H9 (cell line): ENCODE results near the gene RORB. TPM values are rescaled to one million over a fixed set of nuclear protein-coding genes. Genes with fewer than 3 reads are reported as not detected.

ENCODE experiments used
- DNase-seq: peaks from one replicate; pipeline ENCODE4 v3.0.0-alpha.2; 2017
- H2AFZ ChIP-seq: one replicate; pipeline ENCODE4 v1.6.1; 2013; ENCODE audit warnings: mild to moderate bottlenecking, low read length, control low read depth, moderate library complexity
- H2AK5ac ChIP-seq: 2 replicates; pipeline ENCODE4 v1.6.1; 2013; ENCODE audit warnings: low read length, control low read depth, mixed read lengths; ENCODE audit not compliant: insufficient read length
- H2BK120ac ChIP-seq: one replicate; pipeline ENCODE4 v1.6.1; 2013; ENCODE audit warnings: low read depth, mild to moderate bottlenecking, low read length, control low read depth, inconsistent platforms; ENCODE audit not compliant: poor library complexity, severe bottlenecking
- H2BK12ac ChIP-seq: 2 replicates; pipeline ENCODE4 v1.6.1; 2013; ENCODE audit warnings: low read length, control low read depth, mixed read lengths, low read depth; ENCODE audit not compliant: insufficient read length
- H2BK15ac ChIP-seq: 2 replicates; pipeline ENCODE4 v1.6.1; 2013; ENCODE audit warnings: low read depth, low read length, control low read depth
- H2BK20ac ChIP-seq: one replicate; pipeline ENCODE4 v1.6.1; 2013; ENCODE audit warnings: low read depth, mild to moderate bottlenecking, low read length, control low read depth, inconsistent platforms; ENCODE audit not compliant: poor library complexity, severe bottlenecking
- H2BK5ac ChIP-seq: 2 replicates; pipeline ENCODE4 v1.6.1; 2013; ENCODE audit warnings: low read length, control low read depth, mixed read lengths; ENCODE audit not compliant: insufficient read length
- H3K14ac ChIP-seq: 2 replicates; pipeline ENCODE4 v1.6.1; 2013; ENCODE audit warnings: low read length, control low read depth; ENCODE audit not compliant: insufficient read depth
- H3K18ac ChIP-seq: 2 replicates; pipeline ENCODE4 v1.6.1; 2013; ENCODE audit warnings: low read depth, mild to moderate bottlenecking, mixed read lengths, low read length, control low read depth; ENCODE audit not compliant: insufficient read length
- H3K23ac ChIP-seq: 2 replicates; pipeline ENCODE4 v1.6.1; 2013; ENCODE audit warnings: low read length, control low read depth, mixed read lengths, low read depth; ENCODE audit not compliant: insufficient read length
- H3K23me2 ChIP-seq: 2 replicates; pipeline ENCODE4 v1.6.1; 2013; ENCODE audit warnings: low read depth, mild to moderate bottlenecking, mixed read lengths, low read length, control low read depth; ENCODE audit not compliant: insufficient read length, poor library complexity, severe bottlenecking
- H3K27ac ChIP-seq: 2 replicates; pipeline ENCODE4 v1.5.1; 2013; ENCODE audit warnings: low read length, control low read depth, mixed read lengths, low read depth; ENCODE audit not compliant: insufficient read length
- H3K27me3 ChIP-seq: 2 replicates; pipeline ENCODE4 v1.6.1; 2013; ENCODE audit warnings: low read length, control low read depth, inconsistent platforms; ENCODE audit not compliant: insufficient read depth
- H3K4ac ChIP-seq: 2 replicates; pipeline ENCODE4 v1.6.1; 2013; ENCODE audit warnings: low read depth, mild to moderate bottlenecking, control low read depth, inconsistent platforms, low read length, moderate library complexity
- H3K4me1 ChIP-seq: 2 replicates; pipeline ENCODE4 v1.6.1; 2013; ENCODE audit warnings: low read length, control low read depth, inconsistent platforms; ENCODE audit not compliant: insufficient read depth
- H3K4me2 ChIP-seq: 2 replicates; pipeline ENCODE4 v1.6.1; 2013; ENCODE audit warnings: low read length, control low read depth, mixed read lengths; ENCODE audit not compliant: insufficient read length, insufficient read depth
- H3K56ac ChIP-seq: 2 replicates; pipeline ENCODE4 v1.6.1; 2013; ENCODE audit warnings: low read depth, mild to moderate bottlenecking, mixed read lengths, low read length, control low read depth; ENCODE audit not compliant: insufficient read length
- H3K79me1 ChIP-seq: 2 replicates; pipeline ENCODE4 v1.6.1; 2013; ENCODE audit warnings: low read depth, mild to moderate bottlenecking, moderate library complexity, low read length, control low read depth, inconsistent platforms; ENCODE audit not compliant: insufficient read depth, poor library complexity, severe bottlenecking
- H3K79me2 ChIP-seq: 2 replicates; pipeline ENCODE4 v1.6.1; 2013; ENCODE audit warnings: low read length, control low read depth, inconsistent platforms; ENCODE audit not compliant: insufficient read depth
- H3K9ac ChIP-seq: 2 replicates; pipeline ENCODE4 v1.6.1; 2013; ENCODE audit warnings: low read length, control low read depth, mixed read lengths; ENCODE audit not compliant: insufficient read length; ENCODE audit errors: extremely low read depth
- H3K9me3 ChIP-seq: one replicate; pipeline ENCODE4 v1.6.1; 2013; ENCODE audit warnings: low read depth, low read length, inconsistent platforms; ENCODE audit not compliant: control insufficient read depth
- H3T11ph ChIP-seq: one replicate; pipeline ENCODE4 v1.6.1; 2013; ENCODE audit warnings: mild to moderate bottlenecking, low read length, control low read depth, inconsistent platforms
- H4K20me1 ChIP-seq: one replicate; pipeline ENCODE4 v1.6.1; 2013; ENCODE audit not compliant: control insufficient read depth, insufficient read length, insufficient read depth
- H4K5ac ChIP-seq: 2 replicates; pipeline ENCODE4 v1.6.1; 2013; ENCODE audit warnings: low read depth, mild to moderate bottlenecking, mixed read lengths, low read length, control low read depth; ENCODE audit not compliant: insufficient read length
- H4K8ac ChIP-seq: replicated peaks from 2 replicates; pipeline ENCODE4 v1.6.1; 2013; ENCODE audit warnings: low read length, control low read depth, mixed read lengths, low read depth; ENCODE audit not compliant: insufficient read length
- H4K91ac ChIP-seq: 2 replicates; pipeline ENCODE4 v1.6.1; 2013; ENCODE audit warnings: low read depth, mild to moderate bottlenecking, moderate library complexity, mixed read lengths, low read length, control low read depth; ENCODE audit not compliant: insufficient read length
- H3K27ac Mint-ChIP-seq, 3 experiments: 2 replicates in 2 of 3; 3 replicates in 1 of 3; pipeline ENCODE4 v1.8.0; 2020 to 2021; ENCODE audit warnings: mixed read lengths in 3 of 3, mild to moderate bottlenecking in 1 of 3, moderate library complexity in 1 of 3
- H3K27me3 Mint-ChIP-seq: 2 replicates; pipeline ENCODE4 v1.8.0; 2021; ENCODE audit warnings: low read depth, mild to moderate bottlenecking, moderate library complexity, mixed read lengths
- H3K36me3 Mint-ChIP-seq, 3 experiments: 2 replicates in 2 of 3; 3 replicates in 1 of 3; pipeline ENCODE4 v1.8.0; 2020 to 2021; ENCODE audit warnings: low read depth in 3 of 3, mixed read lengths in 3 of 3; ENCODE audit not compliant: insufficient read depth in 1 of 3
- H3K4me1 Mint-ChIP-seq, 2 experiments: 2 replicates each; pipeline ENCODE4 v1.8.0; 2020; ENCODE audit warnings: mixed read lengths in 2 of 2
- H3K4me3 Mint-ChIP-seq, 2 experiments: 2 replicates in 1 of 2; 3 replicates in 1 of 2; pipeline ENCODE4 v1.8.0; 2020 to 2021; ENCODE audit warnings: mild to moderate bottlenecking in 2 of 2, mixed read lengths in 2 of 2, moderate library complexity in 1 of 2
- H3K9me3 Mint-ChIP-seq, 2 experiments: 2 replicates in 1 of 2; 3 replicates in 1 of 2; pipeline ENCODE4 v1.8.0; 2020; ENCODE audit warnings: mild to moderate bottlenecking in 2 of 2, mixed read lengths in 2 of 2, moderate library complexity in 1 of 2
- WGBS: extraction: QIAGEN DNeasy Blood & Tissue Kit; methylation state at CpG from one replicate; pipeline ENCODE4 v1.1.7; 2013; ENCODE audit warnings: missing lambda C conversion rate, low lambda C conversion rate, mixed read lengths; ENCODE audit not compliant: insufficient read length; ENCODE audit errors: extremely low coverage; 5-methylcytosine and 5-hydroxymethylcytosine counted together
- total RNA-seq: library from RNA; stranded (reverse); gene quantifications from 2 replicates; pipeline ENCODE4 v1.2.1, GENCODE V29; 2021
- TF ChIP-seq, protein P1 (sequence below): fragments of 200-600 bp; sonication (generic); conservative IDR thresholded peaks from 3 replicates; pipeline ENCODE4 v1.8.0; 2021; ENCODE audit warnings: antibody characterized with exemption, mild to moderate bottlenecking

RORB gene
- total RNA-seq, 1 experiment from 2014 or later: 0.31 TPM

- WGBS: no CpG with 5 or more reads among the region's 4 CpGs
- TF ChIP-seq, protein P1, sequence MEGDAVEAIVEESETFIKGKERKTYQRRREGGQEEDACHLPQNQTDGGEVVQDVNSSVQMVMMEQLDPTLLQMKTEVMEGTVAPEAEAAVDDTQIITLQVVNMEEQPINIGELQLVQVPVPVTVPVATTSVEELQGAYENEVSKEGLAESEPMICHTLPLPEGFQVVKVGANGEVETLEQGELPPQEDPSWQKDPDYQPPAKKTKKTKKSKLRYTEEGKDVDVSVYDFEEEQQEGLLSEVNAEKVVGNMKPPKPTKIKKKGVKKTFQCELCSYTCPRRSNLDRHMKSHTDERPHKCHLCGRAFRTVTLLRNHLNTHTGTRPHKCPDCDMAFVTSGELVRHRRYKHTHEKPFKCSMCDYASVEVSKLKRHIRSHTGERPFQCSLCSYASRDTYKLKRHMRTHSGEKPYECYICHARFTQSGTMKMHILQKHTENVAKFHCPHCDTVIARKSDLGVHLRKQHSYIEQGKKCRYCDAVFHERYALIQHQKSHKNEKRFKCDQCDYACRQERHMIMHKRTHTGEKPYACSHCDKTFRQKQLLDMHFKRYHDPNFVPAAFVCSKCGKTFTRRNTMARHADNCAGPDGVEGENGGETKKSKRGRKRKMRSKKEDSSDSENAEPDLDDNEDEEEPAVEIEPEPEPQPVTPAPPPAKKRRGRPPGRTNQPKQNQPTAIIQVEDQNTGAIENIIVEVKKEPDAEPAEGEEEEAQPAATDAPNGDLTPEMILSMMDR: no peak
- no peak overlapping the region for H2BK5ac ChIP-seq
- H3K27me3 ChIP-seq: no peaks in the 10 kb centered on the region
- no peak overlapping the region for H3K9ac ChIP-seq
- H3K9me3 ChIP-seq: no peaks in the 10 kb centered on the region
- H3K79me1 ChIP-seq: no peaks in the 10 kb centered on the region
- H3K27ac Mint-ChIP-seq: peak overlapping the region in 1 of 3 experiments; percentile 85; a peak in 1 of 7 replicates
- H3K4me2 ChIP-seq: no peak overlapping the region
- H3T11ph ChIP-seq: no peak overlapping the region
- no peak overlapping the region for H3K23ac ChIP-seq
- H3K56ac ChIP-seq: no peak overlapping the region
- H3K36me3 Mint-ChIP-seq: no peaks in the 10 kb centered on the region
- no peak overlapping the region for H3K4me3 Mint-ChIP-seq
- no peak overlapping the region for H4K8ac ChIP-seq
- no peak overlapping the region for H4K5ac ChIP-seq
- no peak overlapping the region for H2BK15ac ChIP-seq
- H3K14ac ChIP-seq: no peak overlapping the region
- no peaks in the 10 kb centered on the region for H3K4me1 ChIP-seq
- H2BK120ac ChIP-seq: no peak overlapping the region
- H3K27me3 Mint-ChIP-seq: no peaks in the 10 kb centered on the region
- H4K20me1 ChIP-seq: no peaks in the 10 kb centered on the region
- H3K79me2 ChIP-seq: no peaks in the 10 kb centered on the region
- no peak overlapping the region for H2BK20ac ChIP-seq
- H3K18ac ChIP-seq: no peak overlapping the region
- H3K9me3 Mint-ChIP-seq: no peaks in the 10 kb centered on the region
- H4K91ac ChIP-seq: no peak overlapping the region
- H3K4ac ChIP-seq: no peak overlapping the region
- no peaks in the 10 kb centered on the region for H3K23me2 ChIP-seq
- H2AFZ ChIP-seq: no peak overlapping the region
- H2BK12ac ChIP-seq: no peak overlapping the region
- no peak overlapping the region for H3K27ac ChIP-seq
- DNase-seq: no peak
- H3K4me1 Mint-ChIP-seq: peaks cover 7 to 11% of the 10 kb centered on the region in 2 experiments
- H2AK5ac ChIP-seq: no peak overlapping the region
Observed at GRCh38 chr9:74735761-74736160, 238.6 kb downstream of the RORB start.
